Vagina (tissue), 2 donors: ENCODE results near the gene KIRREL3. TPM values are rescaled to one million over a fixed set of nuclear protein-coding genes. Genes with fewer than 3 reads are reported as not detected.

ENCODE experiments used
- DNase-seq, 2 donors: peaks; one replicate each; pipeline ENCODE4 v3.0.0-alpha.2; 2017; ENCODE audit errors: extremely low spot score in 2 of 2
- H3K27ac ChIP-seq: fragments of 200-600 bp; sonication (generic); one replicate; pipeline ENCODE4 v1.5.1; 2019
- H3K27me3 ChIP-seq: fragments of 200-600 bp; sonication (generic); one replicate; pipeline ENCODE4 v1.5.1; 2019
- H3K36me3 ChIP-seq, 2 donors: fragments of 200-600 bp; sonication (generic); one replicate each; pipeline ENCODE4 v1.5.1; 2017 to 2019
- H3K4me1 ChIP-seq: fragments of 200-600 bp; sonication (generic); one replicate; pipeline ENCODE4 v1.5.1; 2019
- H3K4me3 ChIP-seq, 2 donors: fragments of 200-600 bp; sonication (generic); 1 replicate in 1 of 2; 2 replicates in 1 of 2; pipeline ENCODE4 v1.5.1; 2016 to 2019
- H3K9me3 ChIP-seq: fragments of 200-600 bp; sonication (generic); one replicate; pipeline ENCODE4 v1.5.1; 2019
- POLR2A ChIP-seq, 2 donors: fragments of 450-650 bp; IDR thresholded peaks; one replicate each; pipeline ENCODE4 v1.6.1; 2017; ENCODE audit warnings: antibody characterized with exemption in 2 of 2, mild to moderate bottlenecking in 2 of 2, moderate library complexity in 2 of 2
- POLR2AphosphoS5 ChIP-seq, 2 donors: sonication (generic); formaldehyde crosslinking; IDR thresholded peaks; one replicate each; pipeline ENCODE4 v1.9.0; 2017; ENCODE audit warnings: antibody characterized with exemption in 2 of 2, mild to moderate bottlenecking in 2 of 2, low read depth in 1 of 2; ENCODE audit not compliant: insufficient read depth in 1 of 2
- intact Hi-C: fragments of 100-400 bp; cut with DNase I; formaldehyde crosslinking; loops from one replicate; pipeline ENCODE4 v1.15.1; 2023
- total RNA-seq: library from RNA; depleted of rRNA; stranded (reverse); fragments of >200 nt; gene quantifications from one replicate; pipeline ENCODE4 v1.2.3, GENCODE V29; 2016
- TF ChIP-seq, protein P1 (sequence below), 3 experiments: fragments of 450-650 bp in 2 of 3; fragments of 200-600 bp in 1 of 3; sonication (generic) in 1 of 3; IDR thresholded peaks; one replicate each; pipeline ENCODE4 v1.5.1; 2017 to 2019; ENCODE audit warnings: antibody characterized with exemption in 3 of 3, mild to moderate bottlenecking in 2 of 3, moderate library complexity in 2 of 3

Gene KIRREL3
- total RNA-seq, 1 donor from 2014 or later, result not detected

DNA sequence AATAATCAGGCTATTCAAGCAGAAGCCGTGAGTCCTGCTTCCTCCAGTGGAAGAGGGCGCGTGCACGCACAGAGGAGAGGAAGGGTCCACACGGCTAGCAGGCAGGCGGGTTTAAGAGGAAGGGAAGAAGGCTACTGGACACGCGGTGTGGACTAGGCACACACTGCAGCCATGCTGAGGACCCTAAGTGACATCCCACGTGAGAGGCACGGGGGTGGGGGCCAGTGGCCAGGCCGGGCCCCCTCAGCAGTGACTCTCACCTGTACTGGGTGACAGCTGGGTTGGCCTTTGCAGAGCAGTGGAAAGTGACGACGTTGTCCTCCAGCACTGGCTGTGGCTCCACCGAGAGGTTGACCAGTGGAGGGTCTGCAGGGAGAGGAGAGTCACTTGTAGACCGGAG lies 544.5 kb downstream of the KIRREL3 start:
- H3K4me3 ChIP-seq, result no peak overlapping the region
- H3K27me3 ChIP-seq, result no peaks in the 10 kb centered on the region
- peaks cover 18% of the 10 kb centered on the region for H3K4me1 ChIP-seq
- DNase-seq, result no peak
- intact Hi-C loops, result no loop called here
- TF ChIP-seq, protein P1, sequence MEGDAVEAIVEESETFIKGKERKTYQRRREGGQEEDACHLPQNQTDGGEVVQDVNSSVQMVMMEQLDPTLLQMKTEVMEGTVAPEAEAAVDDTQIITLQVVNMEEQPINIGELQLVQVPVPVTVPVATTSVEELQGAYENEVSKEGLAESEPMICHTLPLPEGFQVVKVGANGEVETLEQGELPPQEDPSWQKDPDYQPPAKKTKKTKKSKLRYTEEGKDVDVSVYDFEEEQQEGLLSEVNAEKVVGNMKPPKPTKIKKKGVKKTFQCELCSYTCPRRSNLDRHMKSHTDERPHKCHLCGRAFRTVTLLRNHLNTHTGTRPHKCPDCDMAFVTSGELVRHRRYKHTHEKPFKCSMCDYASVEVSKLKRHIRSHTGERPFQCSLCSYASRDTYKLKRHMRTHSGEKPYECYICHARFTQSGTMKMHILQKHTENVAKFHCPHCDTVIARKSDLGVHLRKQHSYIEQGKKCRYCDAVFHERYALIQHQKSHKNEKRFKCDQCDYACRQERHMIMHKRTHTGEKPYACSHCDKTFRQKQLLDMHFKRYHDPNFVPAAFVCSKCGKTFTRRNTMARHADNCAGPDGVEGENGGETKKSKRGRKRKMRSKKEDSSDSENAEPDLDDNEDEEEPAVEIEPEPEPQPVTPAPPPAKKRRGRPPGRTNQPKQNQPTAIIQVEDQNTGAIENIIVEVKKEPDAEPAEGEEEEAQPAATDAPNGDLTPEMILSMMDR (IDR thresholded peaks at IDR 0.05), result no peak
- TF ChIP-seq POLR2AphosphoS5 (IDR thresholded peaks at IDR 0.05; ENCODE audit: insufficient read depth in 1 of 2, low read depth in 1 of 2) (no peak), POLR2A (IDR thresholded peaks at IDR 0.05) (no peak)
- no peaks in the 10 kb centered on the region for H3K36me3 ChIP-seq
- no peak overlapping the region for H3K27ac ChIP-seq
- H3K9me3 ChIP-seq, result no peaks in the 10 kb centered on the region

DNA sequence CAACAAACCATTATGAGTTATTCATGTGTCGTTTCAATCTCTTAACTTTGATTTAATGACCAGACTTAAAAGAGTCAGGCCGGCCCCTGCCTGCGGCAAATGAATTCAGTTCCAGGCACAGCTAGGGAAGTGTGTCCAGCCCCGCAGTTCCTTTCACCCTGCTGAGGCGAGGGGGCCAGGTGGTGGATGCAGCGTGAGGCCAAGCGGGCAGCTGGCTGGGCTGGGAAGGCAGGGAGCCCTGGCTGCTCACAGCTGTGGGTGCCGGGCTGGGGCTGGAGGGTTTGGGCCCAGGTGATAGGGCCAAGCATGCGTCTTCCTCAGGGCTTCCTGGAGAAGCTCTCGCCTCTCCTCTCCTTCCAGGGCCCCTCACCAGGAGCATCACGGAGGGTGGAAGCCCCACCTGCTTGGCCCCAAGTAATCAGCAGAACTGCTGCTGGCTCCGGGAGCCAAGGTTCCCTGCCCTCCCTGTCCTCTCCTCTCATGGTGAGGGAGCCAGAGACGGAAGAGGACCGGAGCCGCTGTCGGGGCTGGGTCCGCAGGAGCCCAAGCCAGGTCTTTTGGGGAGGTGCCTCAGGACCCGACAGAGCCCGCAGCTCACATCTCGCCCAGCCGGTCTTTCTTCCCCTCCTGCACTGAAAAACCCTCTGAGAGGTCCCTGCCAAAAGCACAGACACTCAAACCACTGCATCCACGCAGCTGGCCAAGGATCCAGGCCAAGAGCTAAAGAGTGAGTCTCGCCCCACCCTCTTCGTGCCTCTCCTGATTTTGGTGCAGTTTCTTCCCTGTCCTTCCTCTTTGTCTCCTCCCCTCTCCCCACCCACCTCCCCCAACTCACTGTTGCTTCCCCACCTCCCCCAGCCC lies 548.1 kb downstream of the KIRREL3 start:
- TF ChIP-seq POLR2AphosphoS5 (IDR thresholded peaks at IDR 0.05; ENCODE audit: insufficient read depth in 1 of 2, low read depth in 1 of 2), result no peak
- TF ChIP-seq, protein P1 (IDR thresholded peaks at IDR 0.05), result no peak
- no peak for TF ChIP-seq POLR2A (IDR thresholded peaks at IDR 0.05)
- no peaks in the 10 kb centered on the region for H3K36me3 ChIP-seq
- no peaks in the 10 kb centered on the region for H3K9me3 ChIP-seq
- H3K27ac ChIP-seq, result no peak overlapping the region
- no peak overlapping the region for H3K4me3 ChIP-seq
- peaks cover 10% of the 10 kb centered on the region for H3K4me1 ChIP-seq
- intact Hi-C loops, result no loop called here
- DNase-seq, result no peak
- H3K27me3 ChIP-seq, result no peaks in the 10 kb centered on the region

DNA sequence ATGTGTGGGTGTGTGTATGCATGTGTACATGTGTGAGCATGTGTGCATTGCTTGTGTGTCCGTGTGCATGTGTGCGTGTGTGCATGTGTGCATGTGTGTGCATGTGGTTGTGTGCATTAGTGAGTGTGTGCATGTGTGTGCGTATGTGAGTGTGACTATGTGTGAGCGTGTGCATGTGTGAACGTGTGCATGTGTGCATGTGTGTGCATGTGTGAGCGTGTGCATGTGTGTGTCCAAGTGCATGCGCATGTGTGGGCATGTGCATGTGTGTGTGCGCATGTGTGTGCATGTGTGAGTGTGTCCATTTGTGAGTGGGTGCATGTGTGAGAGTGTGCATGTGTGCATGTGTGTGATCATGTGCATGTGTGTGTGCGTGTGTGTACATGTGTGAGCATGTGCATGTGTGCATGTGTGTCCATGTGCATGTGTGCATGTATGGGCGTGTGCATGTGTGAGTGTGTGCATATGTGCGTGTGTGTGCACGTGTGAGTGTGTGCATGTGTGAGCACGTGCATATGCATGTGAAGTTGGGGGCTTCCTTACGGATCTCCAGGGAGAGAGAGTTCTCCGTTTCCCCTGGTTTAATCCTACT lies 549.3 kb downstream of the KIRREL3 start:
- Histone ChIP-seq H3K36me3 (no peaks in the 10 kb centered on the region), H3K4me3 (no peak overlapping the region), H3K27me3 (no peaks in the 10 kb centered on the region), H3K27ac (no peak overlapping the region), H3K4me1 (peaks cover 10% of the 10 kb centered on the region), H3K9me3 (no peaks in the 10 kb centered on the region)
- no peak for DNase-seq
- intact Hi-C loops, result no loop called here
- TF ChIP-seq, protein P1 (IDR thresholded peaks at IDR 0.05), result no peak
- TF ChIP-seq POLR2A (IDR thresholded peaks at IDR 0.05) (no peak), POLR2AphosphoS5 (IDR thresholded peaks at IDR 0.05; ENCODE audit: insufficient read depth in 1 of 2, low read depth in 1 of 2) (no peak)

DNA sequence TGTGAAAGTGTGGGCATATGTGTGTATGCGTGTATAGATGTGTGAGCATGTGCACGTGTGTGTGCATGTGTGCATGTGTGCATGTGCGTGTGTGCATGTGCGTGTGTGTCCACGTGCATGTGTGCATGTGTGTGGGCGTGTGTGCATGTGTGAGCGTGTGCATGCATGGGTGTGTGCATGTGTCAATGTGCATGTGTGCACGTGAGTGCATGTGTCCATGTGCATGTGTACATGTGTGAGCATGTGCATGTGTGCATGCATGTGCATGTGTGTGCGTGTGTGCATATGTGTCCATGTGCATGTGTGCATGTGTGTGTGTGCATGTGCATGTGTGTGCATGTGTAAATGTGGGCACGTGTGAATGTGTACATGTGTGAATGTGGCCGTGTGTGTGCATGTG lies 549.8 kb downstream of the KIRREL3 start:
- Histone ChIP-seq H3K4me3 (no peak overlapping the region), H3K27me3 (no peaks in the 10 kb centered on the region), H3K27ac (no peak overlapping the region), H3K36me3 (no peaks in the 10 kb centered on the region), H3K9me3 (no peaks in the 10 kb centered on the region), H3K4me1 (peaks cover 10% of the 10 kb centered on the region)
- DNase-seq, result no peak
- TF ChIP-seq POLR2A (IDR thresholded peaks at IDR 0.05) (no peak), POLR2AphosphoS5 (IDR thresholded peaks at IDR 0.05; ENCODE audit: insufficient read depth in 1 of 2, low read depth in 1 of 2) (no peak)
- TF ChIP-seq, protein P1 (IDR thresholded peaks at IDR 0.05), result no peak
- intact Hi-C loops, result no loop called here

DNA sequence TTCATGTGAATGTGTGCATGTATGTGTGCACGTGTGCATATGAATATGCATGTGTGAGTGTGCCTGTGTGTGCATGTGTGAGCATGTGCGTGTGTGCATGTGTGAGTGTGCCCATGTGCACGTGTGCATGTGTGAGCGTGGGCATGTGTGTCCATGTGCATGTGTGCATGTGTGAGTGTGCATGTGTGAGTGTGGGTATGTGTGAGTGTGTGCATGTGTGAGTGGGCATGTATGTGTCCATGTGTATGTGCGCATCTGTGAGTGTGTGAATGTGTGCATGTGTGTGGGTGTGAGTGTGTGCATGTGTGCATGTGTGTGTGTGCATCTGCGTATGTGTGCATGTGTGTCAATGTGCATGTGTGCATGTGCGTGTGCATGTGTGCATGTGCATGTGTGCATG lies 550.4 kb downstream of the KIRREL3 start:
- Histone ChIP-seq H3K27me3 (no peaks in the 10 kb centered on the region), H3K27ac (no peak overlapping the region), H3K4me1 (peaks cover 10% of the 10 kb centered on the region), H3K36me3 (no peaks in the 10 kb centered on the region), H3K4me3 (no peak overlapping the region), H3K9me3 (no peaks in the 10 kb centered on the region)
- DNase-seq, result no peak
- intact Hi-C loops, result no loop called here
- TF ChIP-seq POLR2AphosphoS5 (IDR thresholded peaks at IDR 0.05; ENCODE audit: insufficient read depth in 1 of 2, low read depth in 1 of 2), result no peak
- no peak for TF ChIP-seq POLR2A (IDR thresholded peaks at IDR 0.05)
- TF ChIP-seq, protein P1 (IDR thresholded peaks at IDR 0.05), result no peak
